Kidney capillary endothelial cell (primary cell): ENCODE measurements around the gene KLF1.
A peak's percentile ranks its signal among the peaks of the same experiment; 100 is the strongest.
"Not testable (repeated sequence)": the region's sequence is repeated elsewhere in the genome, so short reads cannot be mapped to it uniquely, and the experiment has no call there.

Experiments
- DNase-seq: peaks from one replicate; pipeline ENCODE4 v3.0.0-alpha.2; 2018; ENCODE audit warnings: low spot score

Gene KLF1

DNA sequence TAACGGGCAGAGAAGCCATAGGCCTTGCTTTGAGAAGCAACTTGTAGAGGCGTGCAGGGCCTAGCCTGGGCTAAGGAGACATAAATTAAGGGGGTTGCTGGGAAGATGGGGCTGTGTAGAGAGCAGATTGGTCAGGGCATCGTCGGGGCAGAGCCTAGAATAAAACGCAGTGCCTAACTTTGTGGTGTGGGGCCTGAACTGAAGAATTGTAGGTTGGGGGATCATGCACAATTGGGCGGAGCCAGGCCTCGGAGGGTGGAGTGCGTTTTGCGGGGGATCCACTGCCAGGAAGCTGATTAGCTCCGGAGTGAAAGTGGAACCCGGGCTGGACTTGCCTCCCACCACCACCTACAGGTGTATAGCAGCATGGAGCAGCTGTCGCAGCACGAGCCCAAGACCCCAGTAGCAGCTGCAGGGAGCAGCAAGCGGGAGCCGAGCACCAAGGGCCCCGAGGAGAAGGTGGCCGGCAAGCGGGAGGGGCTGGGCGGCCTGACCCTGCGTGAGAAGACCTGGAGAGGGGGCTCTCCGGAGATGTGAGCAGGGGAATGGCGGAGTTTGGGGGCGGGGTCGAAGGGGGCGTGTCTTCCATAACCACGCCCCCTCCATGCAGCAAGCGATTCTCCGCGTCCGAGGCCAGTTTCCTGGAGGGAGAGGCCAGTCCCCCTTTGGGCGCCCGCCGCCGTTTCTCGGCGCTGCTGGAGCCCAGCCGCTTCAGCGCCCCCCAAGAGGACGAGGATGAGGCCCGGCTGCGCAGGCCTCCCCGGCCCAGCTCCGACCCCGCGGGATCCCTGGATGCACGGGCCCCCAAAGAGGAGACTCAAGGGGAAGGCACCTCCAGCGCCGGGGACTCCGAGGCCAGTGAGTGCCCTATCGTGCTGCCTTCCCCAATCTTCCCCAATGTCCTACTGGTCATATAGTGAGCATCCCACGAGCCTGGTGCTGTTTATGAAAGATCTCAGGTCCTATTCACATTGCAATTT lies 19.6 kb downstream of the KLF1 start:
- DNase-seq, result peak; percentile 41

DNA sequence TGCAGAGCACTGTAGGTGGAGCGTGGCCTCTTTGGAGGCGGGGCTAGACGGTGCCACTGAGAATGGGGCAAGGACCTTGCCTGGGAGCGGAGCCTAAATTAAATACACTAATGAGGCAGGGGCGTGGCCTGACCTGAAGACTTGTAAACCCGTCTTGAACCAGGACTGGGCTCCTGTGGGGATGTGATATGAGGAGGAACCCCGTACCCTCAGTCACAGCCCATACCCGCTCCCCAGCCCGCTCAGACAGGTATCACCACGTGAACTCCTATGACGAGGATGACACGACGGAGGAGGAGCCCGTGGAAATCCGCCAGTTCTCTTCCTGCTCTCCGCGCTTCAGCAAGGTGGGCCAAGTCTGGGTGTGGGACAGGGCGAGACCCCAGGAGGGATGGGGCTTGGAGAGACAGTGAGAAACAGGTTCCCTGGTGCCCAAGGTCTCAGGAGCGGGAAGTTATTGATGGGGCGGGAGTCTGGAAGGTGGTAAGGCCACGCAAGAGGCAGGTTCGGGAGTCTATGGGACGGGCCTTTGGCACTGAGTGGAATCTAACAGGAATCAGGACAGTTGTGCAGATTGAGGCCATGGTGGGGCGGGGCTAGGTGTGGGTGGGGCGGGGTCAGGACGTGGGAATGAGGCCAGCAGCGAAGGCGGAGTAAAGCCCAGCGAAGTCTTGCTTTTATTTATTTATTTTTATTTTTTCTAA lies 20.4 kb downstream of the KLF1 start:
- DNase-seq, result no peak

DNA sequence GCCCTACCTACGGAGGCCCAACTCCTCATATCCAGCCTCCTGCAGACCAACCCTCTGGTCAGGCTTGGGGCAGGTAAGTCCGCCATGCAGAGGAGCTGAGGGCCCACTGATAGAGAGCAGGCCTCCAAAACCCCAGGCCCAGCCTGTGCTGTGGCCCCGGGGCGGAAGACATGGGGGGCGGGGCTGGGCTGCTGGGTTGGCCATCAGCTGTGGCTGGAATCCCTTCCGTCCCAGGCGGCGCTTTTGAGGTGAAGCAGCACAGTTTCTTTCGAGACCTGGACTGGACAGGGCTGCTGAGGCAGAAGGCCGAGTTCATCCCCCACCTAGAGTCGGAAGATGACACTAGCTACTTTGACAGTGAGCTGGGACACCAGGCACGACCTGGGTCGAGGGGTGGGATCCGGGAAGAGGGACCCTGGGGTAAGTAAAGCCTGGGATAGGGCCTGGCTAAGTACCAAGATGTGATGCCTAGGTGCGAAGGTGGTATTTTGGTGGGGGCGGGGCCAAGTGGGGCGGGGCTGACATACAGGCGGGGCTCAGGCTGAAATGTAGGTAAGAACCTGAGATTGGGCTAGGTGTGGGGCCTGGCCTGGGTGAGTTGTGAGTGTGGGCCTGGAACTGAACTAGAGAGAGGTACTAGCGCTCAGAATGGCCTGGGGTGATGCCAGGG lies 21.1 kb downstream of the KLF1 start:
- no peak for DNase-seq

DNA sequence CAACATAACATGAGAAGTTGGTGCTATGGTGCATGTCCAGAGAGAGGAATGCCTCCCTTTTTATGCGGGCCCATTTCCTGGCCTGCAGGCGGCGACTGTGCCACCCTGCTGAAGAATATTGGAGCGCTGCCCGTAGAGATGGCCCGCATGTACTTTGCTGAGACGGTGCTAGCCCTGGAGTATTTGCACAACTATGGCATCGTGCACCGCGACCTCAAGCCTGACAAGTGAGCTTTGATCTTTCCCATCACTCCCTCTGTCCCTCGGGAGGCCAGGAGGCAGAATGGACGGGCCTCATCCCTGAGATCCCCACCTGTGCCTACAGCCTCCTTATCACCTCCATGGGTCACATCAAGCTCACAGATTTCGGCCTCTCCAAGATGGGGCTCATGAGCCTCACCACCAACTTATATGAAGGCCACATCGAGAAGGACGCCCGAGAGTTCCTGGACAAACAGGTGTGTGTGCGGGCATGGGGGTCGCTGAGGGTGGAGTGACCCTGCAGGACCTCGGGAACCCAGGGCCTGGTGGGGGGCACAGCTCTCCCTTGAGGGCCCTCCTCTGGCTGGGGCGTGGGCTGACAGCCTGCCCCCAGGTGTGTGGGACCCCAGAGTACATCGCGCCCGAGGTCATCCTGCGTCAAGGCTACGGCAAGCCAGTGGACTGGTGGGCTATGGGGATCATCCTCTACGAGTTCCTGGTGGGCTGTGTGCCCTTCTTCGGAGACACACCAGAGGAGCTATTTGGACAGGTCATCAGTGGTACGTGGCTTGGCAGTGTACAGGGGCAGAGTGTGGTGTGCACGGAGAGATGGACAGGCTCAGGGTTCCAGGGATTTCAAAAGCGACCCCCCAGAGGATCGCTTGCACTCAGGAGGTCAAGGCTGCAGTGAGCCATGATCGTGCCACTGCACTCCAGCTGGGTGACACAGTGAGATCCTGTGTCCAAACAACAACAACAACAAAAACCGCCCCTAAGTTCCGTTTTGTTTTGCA lies 22.0 kb downstream of the KLF1 start:
- DNase-seq, result no peak

DNA sequence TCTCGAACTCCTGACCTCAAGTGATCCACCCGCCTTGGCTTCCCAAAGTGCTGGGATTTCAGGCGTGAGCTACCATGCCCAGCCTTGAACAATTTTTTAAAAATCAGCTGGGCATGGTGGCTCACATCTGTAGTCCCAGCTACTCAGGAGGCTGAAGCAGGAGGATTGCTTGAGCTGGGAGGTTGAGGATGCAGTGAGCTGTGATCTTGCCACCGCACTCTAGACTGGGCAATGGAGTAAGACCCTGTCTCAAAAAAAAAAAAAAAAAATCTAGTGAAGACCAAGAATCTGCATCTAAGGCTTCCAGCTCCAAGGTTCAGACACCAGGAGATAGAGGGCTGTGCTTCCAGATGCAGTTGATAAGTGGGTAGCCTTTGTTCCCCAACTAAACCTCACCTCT lies 22.9 kb downstream of the KLF1 start:
- DNase-seq, result no peak

DNA sequence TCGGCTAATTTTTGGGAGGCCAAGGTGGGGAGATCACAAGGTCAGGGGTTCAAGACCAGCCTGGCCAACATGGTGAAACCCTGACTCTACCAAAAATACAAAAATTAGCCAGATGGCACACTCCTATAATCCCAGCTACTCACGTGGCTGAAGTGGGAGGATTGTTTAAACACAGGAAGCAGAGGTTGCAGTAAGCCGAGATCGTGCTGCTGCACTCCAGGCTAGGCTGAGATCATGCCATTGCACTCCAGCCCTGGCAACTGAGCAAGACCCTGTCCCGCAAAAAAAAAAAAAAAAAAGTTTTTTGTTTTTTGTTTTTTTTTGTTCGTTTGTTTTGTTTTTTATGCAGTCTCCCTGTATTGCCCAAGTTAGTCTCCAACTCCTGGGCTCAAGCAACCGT lies 27.5 kb downstream of the KLF1 start:
- no peak for DNase-seq

DNA sequence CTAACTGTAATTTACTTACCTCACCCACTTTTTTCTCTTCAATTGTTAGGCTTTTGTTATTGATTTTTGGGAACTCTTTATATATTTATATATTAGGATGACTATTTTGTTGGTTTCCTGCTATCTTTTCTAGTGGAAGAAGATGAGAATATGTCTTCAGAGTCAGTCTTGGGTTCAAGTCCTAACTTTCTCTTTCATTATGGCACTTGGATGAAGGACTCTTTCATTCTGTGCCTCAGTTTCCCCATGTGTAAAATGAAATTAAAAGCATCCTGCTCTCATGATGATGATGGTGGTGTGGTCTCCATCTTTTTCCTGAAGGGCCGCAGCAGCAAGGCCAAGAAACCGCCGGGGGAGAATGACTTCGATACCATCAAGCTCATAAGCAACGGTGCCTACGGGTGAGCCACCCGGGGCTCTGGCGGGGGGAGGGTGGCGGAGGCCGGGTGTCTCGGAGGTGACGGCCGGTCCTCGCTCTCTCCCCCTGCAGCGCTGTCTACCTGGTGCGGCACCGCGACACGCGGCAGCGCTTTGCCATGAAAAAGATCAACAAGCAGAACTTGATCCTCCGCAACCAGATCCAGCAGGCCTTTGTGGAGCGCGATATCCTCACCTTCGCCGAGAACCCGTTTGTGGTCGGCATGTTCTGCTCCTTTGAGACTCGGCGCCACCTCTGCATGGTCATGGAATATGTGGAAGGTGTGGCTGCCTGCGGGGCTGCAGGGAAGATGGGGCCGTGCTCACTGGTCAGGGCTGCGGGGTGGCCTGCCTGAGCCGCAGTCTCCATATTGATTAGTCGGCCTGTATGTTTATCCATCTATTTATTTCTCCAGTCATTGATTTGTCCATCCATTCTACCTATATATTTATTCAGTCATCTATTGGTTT lies 28.7 kb downstream of the KLF1 start:
- no peak for DNase-seq

DNA sequence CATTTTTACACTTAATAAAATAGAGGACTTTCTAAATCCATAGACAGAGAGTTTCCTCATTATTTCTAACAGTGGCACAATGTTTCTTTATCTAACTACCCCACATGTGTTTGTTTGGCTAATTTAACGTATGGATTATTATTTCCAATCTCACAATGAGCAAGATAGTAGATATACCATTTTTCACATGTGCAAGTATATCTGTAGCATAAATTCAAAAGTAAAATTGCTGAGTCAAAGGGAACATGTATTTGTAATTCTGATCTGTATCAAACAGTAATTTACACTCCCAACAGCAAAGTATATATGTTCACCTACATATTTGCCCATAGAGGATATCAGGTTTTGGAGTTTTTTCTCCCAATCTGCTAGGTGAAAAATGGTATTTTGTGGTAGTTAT lies 30.3 kb downstream of the KLF1 start:
- DNase-seq, result no peak

DNA sequence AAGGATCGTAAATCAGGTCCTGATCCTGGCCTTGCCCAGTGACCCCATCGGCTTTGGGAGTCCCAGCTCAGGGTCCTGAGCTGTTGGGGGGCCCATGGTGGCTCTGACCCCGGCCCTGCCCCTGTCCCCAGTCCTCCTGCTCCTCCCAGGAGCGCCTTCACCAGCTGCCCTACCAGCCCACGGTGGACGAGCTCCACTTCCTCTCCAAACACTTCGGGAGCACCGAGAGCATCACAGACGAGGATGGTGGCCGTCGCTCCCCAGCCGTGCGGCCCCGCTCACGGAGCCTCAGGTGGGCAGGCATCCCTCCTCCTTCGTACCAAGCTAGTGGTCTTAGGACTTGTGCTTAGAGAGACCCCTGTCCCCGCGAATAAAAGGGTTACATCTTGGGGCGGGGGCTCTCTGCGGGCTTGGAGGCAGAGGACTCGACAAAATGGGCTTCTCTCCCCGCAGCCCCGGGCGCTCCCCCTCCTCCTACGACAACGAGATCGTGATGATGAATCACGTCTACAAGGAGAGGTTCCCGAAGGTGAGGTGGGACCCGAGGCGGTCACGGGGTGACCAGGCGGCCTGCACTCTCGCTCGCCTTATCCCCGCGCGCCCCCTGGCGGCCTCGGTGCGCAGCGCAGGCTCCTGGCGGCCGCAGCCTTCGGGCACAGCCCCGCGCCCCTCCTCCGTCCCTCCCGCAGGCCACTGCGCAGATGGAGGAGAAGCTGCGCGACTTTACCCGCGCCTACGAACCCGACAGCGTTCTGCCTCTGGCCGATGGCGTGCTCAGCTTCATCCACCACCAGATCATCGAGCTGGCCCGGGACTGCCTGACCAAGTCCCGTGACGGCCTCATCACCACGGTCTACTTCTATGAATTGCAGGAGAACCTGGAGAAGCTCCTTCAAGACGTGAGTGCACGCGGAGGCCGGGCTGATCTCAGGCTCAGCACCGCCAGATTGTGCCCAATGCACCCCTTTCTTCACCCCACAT lies 39.6 kb downstream of the KLF1 start:
- peak; percentile 44 for DNase-seq

DNA sequence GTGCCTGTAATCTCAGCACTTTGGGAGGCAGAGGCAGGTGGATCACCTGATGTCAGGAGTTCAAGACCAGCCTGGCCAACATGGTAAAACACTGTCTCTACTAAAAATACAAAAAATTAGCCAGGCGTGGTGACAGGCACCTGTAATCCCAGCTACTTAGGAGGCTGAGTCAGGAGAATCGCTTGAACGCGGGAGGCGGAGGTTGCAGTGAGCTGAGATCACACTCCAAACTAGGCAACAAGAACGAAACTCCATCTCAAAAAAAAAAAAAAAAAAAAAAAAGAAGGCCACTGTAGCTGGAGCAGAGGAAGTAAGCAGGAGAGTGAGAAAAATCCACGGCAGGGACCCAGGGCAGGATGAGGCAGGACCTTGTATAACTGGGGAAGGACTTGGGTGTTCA lies 40.4 kb downstream of the KLF1 start:
- DNase-seq, result not testable (repeated sequence)

DNA sequence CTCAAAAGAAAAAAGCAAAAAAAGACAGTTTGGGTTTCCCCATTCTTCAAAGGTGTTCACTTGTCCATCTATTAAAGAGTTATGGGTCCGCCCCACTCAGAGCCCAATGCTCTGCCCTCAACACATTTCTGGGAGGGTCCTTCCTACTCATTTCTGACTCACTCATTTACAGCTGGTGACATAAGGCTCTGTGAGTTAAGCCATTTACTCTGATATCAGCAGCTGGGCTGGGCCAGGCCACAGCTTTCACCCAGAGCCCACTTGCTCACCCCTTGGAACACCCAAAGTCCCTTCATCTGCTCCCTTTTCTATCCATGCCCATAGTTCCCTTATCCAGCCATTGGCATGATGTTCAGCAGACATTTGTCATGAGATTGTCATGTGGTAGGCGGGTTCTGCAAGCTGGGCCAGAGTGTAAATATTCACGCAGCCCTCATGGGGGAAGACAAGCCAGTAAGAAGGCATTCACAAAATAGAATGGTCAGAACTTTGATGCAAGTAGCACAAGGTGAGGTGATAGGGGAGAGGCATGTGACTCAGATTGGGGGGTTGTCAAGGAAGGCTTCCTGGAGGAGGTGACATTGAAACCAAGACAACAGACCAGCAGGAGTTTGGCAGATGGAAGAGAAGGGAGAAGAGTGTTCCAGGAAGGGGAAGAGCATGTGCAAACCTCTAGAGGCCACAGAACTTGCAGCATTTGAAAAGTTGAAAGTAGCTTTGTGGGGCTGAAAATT lies 42.8 kb downstream of the KLF1 start:
- no peak for DNase-seq

DNA sequence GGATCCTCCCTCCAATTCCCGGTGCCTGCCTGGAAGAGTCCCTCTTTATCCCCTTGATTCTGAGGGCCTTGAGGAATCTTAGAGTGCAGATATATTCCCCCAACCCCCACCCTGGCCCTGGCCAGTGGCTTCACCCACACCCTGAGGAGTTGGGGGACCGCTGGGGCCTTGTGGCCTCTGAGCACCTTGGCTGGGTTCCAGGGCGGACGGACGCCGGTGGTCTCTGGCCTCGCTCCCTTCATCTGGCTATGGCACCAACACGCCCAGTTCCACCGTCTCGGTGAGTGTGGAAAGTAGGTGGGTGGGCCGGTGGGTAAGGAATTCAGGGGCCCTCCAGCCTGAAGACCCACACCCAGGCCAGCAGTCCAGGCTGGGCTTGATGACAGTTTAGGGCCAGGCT lies 43.7 kb downstream of the KLF1 start:
- DNase-seq, result no peak

DNA sequence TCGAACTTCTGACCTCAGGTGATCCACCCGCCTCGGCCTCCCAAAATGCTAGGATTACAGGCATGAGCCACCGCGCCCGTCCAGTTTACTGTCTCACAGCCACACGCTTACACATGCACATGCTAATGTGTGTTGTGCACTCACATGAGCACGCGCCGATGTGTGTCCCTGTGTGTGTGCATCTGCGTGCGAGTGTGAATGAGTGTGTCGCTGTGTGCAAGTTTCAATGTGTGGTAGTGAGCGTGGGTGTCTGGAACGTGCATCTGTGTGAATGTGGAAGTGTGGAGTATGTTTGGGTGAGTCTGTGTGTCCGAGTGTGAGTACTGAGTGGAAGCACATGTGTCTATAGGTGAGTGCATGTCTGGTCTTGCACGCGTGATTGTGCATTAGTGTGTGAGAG lies 44.5 kb downstream of the KLF1 start:
- no peak for DNase-seq

DNA sequence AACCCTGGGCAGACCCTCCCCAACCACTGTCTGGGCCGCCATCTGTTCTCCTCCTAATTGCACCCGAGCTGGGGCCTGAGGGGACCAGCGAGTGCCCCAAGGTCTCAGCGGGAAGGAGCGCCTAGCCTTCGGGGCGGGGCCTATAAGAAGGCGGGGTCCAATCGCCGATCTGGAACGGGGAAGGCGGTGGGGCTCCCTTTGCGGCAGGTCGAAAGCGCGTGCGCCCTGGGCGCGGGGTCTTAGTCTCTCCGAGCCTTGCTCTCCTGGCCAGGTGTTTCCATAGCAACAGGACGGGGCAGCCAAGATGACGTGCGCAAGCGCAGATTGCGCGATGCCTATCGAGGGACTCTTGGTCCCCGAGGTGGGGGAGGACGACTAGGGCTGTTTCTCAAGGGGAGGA lies 45.9 kb downstream of the KLF1 start:
- no peak for DNase-seq

DNA sequence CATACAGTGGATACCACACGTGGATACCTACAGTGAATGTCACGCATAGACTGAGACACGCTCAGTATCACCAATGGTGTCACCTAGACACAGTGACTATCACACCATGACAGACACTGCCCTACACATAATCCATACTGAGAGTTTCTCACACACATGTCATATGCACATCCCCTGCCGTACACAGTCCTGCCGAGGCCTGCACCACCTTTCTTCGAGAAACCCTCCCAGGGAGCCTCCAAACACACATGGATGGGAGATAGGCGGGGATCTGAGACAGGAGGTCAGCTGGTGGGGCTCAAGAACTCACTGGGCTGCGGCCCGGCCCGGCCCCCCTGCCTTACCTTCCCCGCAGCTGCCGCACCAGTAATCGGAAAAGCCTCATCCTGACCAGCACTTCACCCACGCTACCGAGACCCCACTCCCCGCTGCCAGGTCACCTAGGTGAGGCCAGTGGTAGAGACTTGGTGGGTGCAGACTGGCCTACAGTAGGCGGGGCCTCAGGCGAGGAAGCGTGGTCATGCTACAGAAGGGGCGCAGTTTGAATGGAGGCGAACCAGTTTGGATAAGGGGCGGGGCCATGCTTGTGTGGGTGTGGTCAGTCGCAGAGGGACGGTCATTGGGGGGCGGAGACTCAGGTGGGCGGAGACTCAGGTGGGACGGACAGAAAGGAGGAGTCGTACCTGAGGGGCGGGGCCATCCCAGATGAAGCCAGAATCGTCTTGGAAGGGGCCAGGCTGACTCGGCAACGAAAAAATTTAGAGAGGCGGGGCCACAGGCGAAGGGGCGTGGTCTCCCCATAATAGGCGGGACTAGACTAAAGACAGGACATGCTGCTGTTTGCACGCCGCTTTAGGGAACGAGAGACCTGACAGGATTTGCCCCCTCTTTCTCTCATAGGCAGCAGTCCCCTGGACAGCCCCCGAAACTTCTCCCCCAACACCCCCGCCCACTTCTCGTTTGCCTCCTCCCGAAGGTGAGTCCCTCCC lies 46.6 kb downstream of the KLF1 start:
- no peak for DNase-seq

DNA sequence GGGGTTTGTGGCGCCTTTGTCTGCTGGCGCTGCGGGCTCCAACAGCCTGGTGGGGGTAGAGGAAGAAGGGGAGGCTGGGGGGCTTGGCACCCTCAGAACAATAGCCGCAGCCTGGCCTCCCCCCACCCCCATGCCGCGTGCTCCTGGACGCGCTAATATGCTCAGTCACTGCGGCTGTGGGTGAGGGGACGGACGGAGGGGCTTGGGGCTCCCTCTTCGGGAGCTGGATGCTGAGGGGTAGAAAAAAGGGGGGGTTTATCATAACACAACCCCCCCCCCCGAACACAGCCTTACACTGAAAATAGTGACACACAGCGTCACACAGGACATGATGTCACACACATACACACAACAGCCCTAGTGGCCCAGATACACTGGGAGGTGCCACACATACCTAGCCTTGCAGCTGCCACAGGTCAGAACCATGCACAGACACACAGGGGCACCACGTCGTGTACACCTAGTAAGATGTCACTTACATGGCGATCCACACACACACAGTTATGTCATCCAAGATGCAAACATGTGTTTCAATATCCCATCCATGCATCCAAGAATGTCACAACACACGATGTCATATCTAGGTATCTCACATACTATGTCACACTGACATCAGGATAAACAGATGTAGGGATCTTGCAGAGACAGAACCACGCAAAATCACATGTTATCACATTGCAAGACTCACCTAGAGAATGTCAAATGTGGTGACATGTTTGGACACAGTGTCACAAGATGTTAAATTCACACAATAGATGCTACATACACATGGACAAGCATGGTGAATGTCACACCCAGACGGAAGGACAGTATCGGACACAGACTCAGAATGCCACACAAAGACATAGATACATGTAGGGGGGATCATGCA lies 47.9 kb downstream of the KLF1 start:
- no peak for DNase-seq
